GM12878 (cell line): ENCODE results near the gene ZNF772. TPM values are rescaled to one million over a fixed set of nuclear protein-coding genes. Genes with fewer than 3 reads are reported as not detected.

Experiments used
- ATF2 ChIP-seq: IDR thresholded peaks from 2 replicates; pipeline ENCODE4 v1.6.1; 2012; ENCODE audit warnings: low read length, inconsistent platforms
- BCL3 ChIP-seq: IDR thresholded peaks from 2 replicates; pipeline ENCODE4 v1.6.1; 2011; ENCODE audit warnings: borderline replicate concordance, low read depth, mild to moderate bottlenecking, moderate library complexity, low read length; ENCODE audit not compliant: insufficient read depth, poor library complexity, severe bottlenecking
- GABPA ChIP-seq: IDR thresholded peaks from 2 replicates; pipeline ENCODE4 v1.6.1; 2014; ENCODE audit warnings: antibody characterized with exemption, low read depth, mild to moderate bottlenecking, inconsistent platforms
- IKZF1 ChIP-seq: fragments of 450-650 bp; conservative IDR thresholded peaks from 2 replicates; pipeline ENCODE4 v1.6.1; 2017; ENCODE audit warnings: antibody characterized with exemption, mild to moderate bottlenecking
- KLF5 ChIP-seq: fragments of 450-650 bp; IDR thresholded peaks from 2 replicates; pipeline ENCODE4 v1.6.1; 2014; ENCODE audit warnings: mild to moderate bottlenecking; ENCODE audit not compliant: partially characterized antibody
- MTA3 ChIP-seq: IDR thresholded peaks from 2 replicates; pipeline ENCODE4 v1.6.1; 2012; ENCODE audit warnings: low read length, inconsistent platforms, borderline replicate concordance
- NR2C2 ChIP-seq: IDR thresholded peaks from 2 replicates; pipeline ENCODE4 v1.6.1; 2011; ENCODE audit warnings: borderline replicate concordance, low read depth; ENCODE audit not compliant: control insufficient read depth, insufficient read length
- POLR2AphosphoS2 ChIP-seq: IDR thresholded peaks from 2 replicates; pipeline ENCODE4 v1.6.1; 2011; ENCODE audit warnings: low read depth, mild to moderate bottlenecking, low read length, improper control_type of control experiment, moderate library complexity
- RB1 ChIP-seq: fragments of 450-650 bp; formaldehyde crosslinking; IDR thresholded peaks from 2 replicates; pipeline ENCODE4 v1.6.1; 2017; ENCODE audit warnings: mild to moderate bottlenecking, borderline replicate concordance
- SREBF2 ChIP-seq: IDR thresholded peaks from 2 replicates; pipeline ENCODE4 v1.6.1; 2012; ENCODE audit warnings: mild to moderate bottlenecking, low read length
- SRF ChIP-seq, 2 experiments: IDR thresholded peaks; 2 replicates each; pipeline ENCODE4 v1.6.1; 2011; ENCODE audit warnings: low read depth in 2 of 2, low read length in 2 of 2, mild to moderate bottlenecking in 1 of 2, moderate library complexity in 1 of 2
- TAF1 ChIP-seq: IDR thresholded peaks from 2 replicates; pipeline ENCODE4 v1.6.1; 2011; ENCODE audit warnings: mild to moderate bottlenecking, low read depth, low read length, borderline replicate concordance
- YBX1 ChIP-seq: fragments of 450-650 bp; IDR thresholded peaks from 2 replicates; pipeline ENCODE4 v1.6.1; 2016; ENCODE audit warnings: antibody characterized with exemption
- ZBTB40 ChIP-seq: fragments of 450-650 bp; IDR thresholded peaks from 2 replicates; pipeline ENCODE4 v1.6.1; 2016; ENCODE audit warnings: mild to moderate bottlenecking, moderate library complexity, borderline replicate concordance
- ZNF217 ChIP-seq: fragments of 450-650 bp; IDR thresholded peaks from 2 replicates; pipeline ENCODE4 v1.6.1; 2017; ENCODE audit warnings: antibody characterized with exemption, mild to moderate bottlenecking
- ZNF274 ChIP-seq: IDR thresholded peaks from one replicate; pipeline ENCODE4 v1.8.0; 2011; ENCODE audit not compliant: insufficient read length, insufficient read depth
- polyA plus RNA-seq, 11 experiments: library from polyadenylated mRNA; depleted of rRNA in 4 of 11; unstranded in 6 of 11; stranded (reverse) in 5 of 11; fragments of >200 nt; fragmentation: Nextera tagmentation in 4 of 11; fragmentation: Illumina TruSeq in 1 of 11; extraction: Ambion mirVana in 4 of 11; extraction: Trizol in 1 of 11; gene quantifications; 1 replicate in 1 of 11; 2 replicates in 10 of 11; pipeline versions ENCODE4 v1.2.1 to v1.2.3, GENCODE V29; 2011 to 2016; ENCODE audit warnings: inconsistent platforms in 2 of 11, missing spikeins in 2 of 11, low read depth in 1 of 11
- total RNA-seq, 4 experiments: library from RNA; depleted of rRNA in 3 of 4; stranded (reverse); fragments of >200 nt in 3 of 4; fragmentation: Illumina TruSeq in 1 of 4; extraction: Trizol in 1 of 4; gene quantifications; 2 replicates each; pipeline versions ENCODE4 v1.2.1 to v1.2.3, GENCODE V29; 2013 to 2021
- TF ChIP-seq, protein P1 (sequence below): fragments of 450-650 bp; formaldehyde crosslinking; IDR thresholded peaks from 2 replicates; pipeline ENCODE4 v1.4.0; 2020; ENCODE audit warnings: mild to moderate bottlenecking, moderate library complexity
- TF ChIP-seq, protein P2 (sequence below): IDR thresholded peaks from 2 replicates; pipeline ENCODE4 v1.6.1; 2011; ENCODE audit warnings: borderline replicate concordance, low read depth, mild to moderate bottlenecking, moderate library complexity, mixed read lengths, low read length; ENCODE audit not compliant: insufficient read depth; ENCODE audit errors: extremely low read length

Gene ZNF772
- total and polyA plus RNA-seq, 10 of the 15 experiments (the other 5 are each of a cell fraction or from before 2014, with no cell fraction given): 0.42 to 8.7 (median 3.8) TPM

DNA sequence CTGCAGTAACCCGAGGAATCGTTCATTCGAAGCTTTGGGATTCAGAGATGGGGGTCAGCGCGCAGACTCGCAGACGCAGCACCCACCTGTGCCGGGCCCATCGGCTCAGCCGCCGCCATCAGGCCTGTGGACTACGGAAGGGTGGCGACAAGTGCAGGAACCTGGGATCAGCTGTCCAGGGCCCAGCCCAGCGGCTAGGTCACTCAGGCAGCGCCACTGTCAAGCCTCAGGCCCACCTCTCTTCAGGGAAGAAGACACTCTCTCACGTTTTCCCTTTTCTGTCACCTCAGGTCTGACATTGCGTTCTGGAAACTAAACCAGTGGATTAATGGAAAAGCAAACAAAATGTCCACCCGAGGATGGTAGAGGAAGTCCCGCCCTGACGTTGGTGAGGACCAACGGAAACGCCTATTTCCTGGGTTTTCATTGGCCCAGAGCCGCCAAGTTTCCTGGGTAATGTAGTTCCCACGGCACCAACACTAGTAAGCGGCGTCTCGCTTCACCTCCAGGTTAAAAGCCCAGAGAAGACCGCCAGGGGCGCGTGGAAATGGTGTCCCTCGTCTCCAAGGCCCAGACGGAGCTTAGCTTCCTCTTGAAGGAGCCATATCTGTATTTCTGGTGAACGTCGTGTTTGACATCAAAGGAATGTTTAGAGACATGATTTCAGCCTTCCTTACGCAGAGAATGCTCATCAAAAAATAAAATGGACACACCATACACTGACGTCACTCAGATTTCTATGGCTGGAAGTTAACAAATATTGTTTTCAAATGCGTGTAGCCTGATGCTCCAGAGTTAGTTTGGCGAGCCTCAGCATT is at the start of gene ZNF772 (continued):
- TF ChIP-seq, protein P1, sequence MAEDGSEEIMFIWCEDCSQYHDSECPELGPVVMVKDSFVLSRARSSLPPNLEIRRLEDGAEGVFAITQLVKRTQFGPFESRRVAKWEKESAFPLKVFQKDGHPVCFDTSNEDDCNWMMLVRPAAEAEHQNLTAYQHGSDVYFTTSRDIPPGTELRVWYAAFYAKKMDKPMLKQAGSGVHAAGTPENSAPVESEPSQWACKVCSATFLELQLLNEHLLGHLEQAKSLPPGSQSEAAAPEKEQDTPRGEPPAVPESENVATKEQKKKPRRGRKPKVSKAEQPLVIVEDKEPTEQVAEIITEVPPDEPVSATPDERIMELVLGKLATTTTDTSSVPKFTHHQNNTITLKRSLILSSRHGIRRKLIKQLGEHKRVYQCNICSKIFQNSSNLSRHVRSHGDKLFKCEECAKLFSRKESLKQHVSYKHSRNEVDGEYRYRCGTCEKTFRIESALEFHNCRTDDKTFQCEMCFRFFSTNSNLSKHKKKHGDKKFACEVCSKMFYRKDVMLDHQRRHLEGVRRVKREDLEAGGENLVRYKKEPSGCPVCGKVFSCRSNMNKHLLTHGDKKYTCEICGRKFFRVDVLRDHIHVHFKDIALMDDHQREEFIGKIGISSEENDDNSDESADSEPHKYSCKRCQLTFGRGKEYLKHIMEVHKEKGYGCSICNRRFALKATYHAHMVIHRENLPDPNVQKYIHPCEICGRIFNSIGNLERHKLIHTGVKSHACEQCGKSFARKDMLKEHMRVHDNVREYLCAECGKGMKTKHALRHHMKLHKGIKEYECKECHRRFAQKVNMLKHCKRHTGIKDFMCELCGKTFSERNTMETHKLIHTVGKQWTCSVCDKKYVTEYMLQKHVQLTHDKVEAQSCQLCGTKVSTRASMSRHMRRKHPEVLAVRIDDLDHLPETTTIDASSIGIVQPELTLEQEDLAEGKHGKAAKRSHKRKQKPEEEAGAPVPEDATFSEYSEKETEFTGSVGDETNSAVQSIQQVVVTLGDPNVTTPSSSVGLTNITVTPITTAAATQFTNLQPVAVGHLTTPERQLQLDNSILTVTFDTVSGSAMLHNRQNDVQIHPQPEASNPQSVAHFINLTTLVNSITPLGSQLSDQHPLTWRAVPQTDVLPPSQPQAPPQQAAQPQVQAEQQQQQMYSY (CRISPR knock-in tag): no peak
- TF ChIP-seq NR2C2 (no peak), ZNF217 (no peak), POLR2AphosphoS2 (no peak), RB1 (no peak), IKZF1 (peak; percentile 88), YBX1 (no peak), SREBF2 (no peak), ATF2 (no peak), SRF (IDR thresholded peaks at IDR 0.05; ENCODE audit: low read depth in 2 of 2, low read length in 2 of 2) (no peak), KLF5 (no peak), ZNF274 (no peak), MTA3 (no peak), GABPA (peak; percentile 97), BCL3 (no peak), ZBTB40 (peak; percentile 96), TAF1 (no peak)
- TF ChIP-seq, protein P2, sequence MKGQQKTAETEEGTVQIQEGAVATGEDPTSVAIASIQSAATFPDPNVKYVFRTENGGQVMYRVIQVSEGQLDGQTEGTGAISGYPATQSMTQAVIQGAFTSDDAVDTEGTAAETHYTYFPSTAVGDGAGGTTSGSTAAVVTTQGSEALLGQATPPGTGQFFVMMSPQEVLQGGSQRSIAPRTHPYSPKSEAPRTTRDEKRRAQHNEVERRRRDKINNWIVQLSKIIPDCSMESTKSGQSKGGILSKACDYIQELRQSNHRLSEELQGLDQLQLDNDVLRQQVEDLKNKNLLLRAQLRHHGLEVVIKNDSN: no peak
